HG03095 (cell line): Measurements from ENCODE around the gene C1orf159.

Source experiments
- ATAC-seq: cut with Tn5 transposase; IDR thresholded peaks from one replicate; pipeline ENCODE4 v1.9.1; 2021; ENCODE audit warnings: moderate library complexity; ENCODE audit not compliant: unreplicated experiment

C1orf159 gene

DNA sequence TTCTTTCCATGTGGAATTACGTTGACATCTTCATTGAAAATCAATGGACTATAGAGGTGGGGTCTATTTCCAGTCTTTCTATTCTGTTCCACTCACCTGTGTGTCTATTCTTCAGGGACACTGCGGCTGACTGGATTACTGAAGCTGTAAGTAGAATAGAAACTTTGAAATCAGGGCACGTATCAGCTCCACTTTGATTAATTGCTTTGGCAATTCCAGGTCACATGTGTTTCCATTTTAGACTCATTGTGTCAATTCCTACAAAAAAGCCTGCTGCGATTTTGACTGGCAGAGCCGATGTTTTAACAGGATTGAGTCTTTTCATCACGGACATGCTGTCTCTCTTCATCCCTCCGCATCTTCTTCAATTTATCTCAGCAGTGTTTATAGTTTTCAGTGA, 20.9 kb downstream of the C1orf159 start:
- no peak for ATAC-seq

GRCh38 chr1:1093610-1093943, 22.3 kb downstream of the C1orf159 start:
- no peak for ATAC-seq

GRCh38 chr1:1092894-1093609, 22.8 kb downstream of the C1orf159 start:
- ATAC-seq, result no peak

DNA sequence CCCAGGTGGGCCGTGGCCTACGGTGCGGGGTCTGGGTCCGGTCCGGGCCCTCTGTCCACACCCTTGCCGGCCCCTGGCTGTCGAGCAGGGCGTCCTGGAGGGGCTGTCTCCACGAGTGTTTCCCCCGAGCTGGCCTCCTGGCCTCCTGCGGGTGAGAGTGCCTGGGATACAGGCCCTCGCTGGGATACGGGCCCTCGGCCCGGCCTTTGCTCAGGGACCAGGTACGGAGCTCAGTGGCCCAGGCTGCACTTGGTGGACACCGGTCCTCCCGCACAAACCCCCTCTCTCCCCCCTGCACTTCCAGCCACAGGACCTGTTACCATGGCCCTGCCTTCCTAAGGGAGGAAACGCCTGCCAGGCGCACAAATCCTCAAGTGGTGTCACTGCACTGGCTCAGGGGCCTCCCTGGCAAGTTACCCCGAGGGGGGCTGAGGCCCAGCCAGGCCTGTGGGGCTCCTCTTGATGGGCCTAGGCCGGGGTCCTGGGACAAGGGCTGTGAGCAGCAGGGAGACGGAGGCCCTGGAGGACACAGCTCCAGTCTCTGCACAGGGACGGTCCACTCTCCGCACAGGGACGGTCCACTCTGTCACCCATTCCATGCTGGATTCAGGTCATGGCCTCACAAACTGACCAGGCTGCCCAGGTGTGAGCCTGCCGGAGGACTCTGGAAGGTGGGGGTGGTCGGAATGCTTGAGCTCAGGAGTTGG, 23.6 kb downstream of the C1orf159 start:
- ATAC-seq, result no peak

GRCh38 chr1:1091344-1092148, 24.3 kb downstream of the C1orf159 start:
- no peak for ATAC-seq

DNA sequence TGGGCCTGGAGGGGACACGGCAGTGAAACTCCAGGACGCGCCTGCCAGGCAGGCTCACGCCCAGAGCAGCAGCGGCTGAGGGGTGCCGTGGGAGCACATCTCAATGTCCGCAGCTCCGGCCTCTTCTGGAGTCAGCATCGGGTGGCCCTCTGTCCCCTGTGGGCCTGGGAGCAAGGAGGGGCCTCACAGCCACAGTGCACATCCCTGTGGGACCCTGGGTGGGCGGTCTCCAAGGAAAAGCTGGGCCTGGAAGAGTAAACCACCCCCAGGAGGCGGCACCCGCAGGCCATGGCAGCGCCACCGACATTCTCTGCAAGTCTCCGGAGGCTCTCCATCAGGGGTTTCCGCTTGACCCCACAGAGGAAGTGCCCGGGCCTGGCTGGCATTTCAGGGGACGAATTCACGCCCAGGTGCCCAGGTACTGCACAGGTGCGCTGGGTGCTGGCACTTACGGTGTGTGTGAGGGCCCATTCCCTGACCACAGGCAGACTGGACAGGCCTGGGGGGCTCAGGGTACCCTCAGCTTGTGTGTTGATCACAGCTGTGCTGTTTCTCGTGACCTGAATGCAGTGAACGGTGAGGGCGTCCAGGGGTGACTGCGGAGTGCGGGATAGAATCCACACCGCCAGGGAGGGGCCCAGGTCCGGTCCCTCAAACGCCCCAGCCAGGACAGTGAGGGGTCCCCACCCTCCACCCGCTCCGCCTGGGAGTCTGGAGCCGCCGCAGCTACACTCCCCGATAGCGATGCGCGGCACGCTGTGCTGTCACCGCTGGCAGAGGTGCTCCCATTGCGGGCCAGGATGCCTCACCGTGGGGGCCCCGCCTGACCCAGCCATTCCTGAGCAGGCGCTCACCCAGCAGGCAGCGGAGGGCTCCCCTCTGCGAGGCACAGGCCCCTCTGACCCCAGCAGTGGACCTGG, 25.2 kb downstream of the C1orf159 start:
- no peak for ATAC-seq

- ATAC-seq, result no peak
These were observed 26.0 kb downstream of the C1orf159 start for GRCh38 chr1:1089731-1090423.

DNA sequence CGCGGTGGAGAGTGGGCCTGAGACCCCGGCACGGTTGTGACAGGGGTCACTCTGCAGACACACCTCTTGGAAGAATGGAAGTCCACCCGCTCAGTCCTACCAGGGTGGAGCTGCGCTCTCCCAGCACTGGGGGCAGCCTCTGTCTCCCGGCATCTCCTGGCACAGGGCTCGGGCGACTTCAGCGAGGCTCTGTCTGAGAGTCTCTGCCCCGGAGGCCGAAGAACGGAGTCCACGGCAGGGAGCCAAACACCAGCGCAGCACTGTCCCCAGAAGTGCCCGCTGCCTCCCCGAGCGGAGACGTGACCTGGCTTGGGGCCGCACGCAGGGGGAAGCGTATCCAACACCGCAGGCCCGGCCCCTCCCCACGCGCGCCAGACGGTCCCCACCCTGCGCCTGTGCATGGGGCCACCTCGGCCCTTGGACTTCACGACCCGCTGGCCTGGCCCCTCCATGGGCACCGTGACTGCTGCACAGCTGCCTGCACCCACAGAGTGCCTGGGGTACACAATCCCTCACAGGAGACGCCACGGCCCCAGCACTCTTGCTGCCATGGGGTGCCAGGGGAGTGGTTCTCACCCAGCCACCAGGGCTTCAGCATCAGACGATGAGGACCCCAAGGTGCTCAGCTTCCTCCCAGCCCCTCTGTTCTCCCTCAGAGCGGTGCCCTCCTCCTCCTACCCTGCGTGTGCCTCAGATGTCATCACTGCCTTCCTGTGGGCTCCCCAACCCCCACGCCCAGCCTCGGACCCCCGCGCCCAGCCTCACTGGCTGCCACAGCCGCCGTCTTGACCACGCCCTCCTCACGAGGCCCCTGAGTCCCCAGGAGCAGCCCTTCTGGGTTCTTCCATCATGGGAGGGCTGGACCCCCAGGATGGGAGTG, 26.8 kb downstream of the C1orf159 start:
- ATAC-seq, result no peak

GRCh38 chr1:1088029-1088800, 27.7 kb downstream of the C1orf159 start:
- ATAC-seq, result no peak

DNA sequence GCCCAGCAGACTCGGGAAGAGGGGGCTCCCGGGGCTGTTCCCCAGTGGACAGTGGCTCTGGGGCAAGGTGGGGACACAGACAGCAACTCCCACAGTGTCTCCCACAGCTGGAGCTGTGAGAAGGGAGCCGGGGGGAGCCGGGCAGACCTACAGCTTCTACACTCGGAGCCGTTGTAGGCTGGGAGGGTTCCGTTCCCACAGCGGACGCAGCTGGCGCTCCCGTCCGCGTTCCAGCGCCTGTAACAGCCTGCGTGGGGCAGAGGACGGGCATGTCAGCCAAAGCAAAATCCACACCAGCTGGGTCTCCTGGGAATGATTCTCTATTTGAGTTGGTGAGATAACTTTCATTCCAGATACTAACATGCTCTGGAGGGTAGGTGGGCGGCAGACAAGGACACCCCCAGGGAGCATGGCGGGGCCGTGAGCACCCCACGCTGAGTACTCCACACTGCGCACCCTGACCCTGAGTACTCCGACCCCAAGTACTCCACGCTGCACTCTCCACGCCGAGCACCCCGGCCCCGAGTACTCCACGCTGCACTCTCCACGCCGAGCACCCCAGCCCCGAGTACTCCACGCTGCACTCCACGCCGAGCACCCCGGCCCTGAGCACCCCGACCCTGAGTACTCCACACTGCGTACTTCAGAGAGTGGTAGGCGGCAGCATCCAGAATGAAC, 28.4 kb downstream of the C1orf159 start:
- no peak for ATAC-seq

GRCh38 chr1:1086911-1087341, 29.0 kb downstream of the C1orf159 start:
- no peak for ATAC-seq

GRCh38 chr1:1085911-1086841, 29.7 kb downstream of the C1orf159 start:
- no peak for ATAC-seq

DNA sequence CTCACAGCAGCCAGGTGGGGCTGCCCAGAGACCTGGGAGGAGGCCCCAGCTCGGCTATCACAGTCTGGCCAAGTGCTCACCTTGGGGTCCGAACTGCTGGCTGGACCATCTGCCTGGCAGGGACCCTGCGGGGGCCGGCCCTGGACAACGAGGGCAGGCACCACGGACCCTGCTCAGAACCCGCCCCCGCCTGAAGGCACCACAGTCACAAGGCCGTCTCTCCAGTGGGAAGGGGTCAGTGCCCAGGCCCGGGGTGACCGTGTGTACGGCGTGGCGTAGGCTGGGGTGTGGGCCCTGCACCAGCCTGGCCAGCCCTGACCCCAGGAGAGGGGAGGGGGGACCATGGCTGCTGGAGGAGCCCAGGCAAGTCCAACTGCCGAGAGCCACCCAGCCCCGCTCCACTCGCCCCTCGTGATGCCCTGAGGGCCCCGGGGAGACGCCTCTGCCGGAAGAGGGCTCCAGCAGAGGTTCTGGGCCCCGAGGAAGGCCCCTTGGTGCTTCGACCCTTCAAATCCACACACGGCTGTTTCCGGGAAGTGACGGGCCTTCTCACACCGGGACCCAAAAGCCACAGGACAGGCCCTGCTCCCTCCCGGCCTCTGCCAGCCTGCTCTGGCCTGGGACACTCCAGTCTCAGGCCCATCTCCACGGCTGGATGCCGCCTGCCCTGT, 30.6 kb downstream of the C1orf159 start:
- no peak for ATAC-seq

DNA sequence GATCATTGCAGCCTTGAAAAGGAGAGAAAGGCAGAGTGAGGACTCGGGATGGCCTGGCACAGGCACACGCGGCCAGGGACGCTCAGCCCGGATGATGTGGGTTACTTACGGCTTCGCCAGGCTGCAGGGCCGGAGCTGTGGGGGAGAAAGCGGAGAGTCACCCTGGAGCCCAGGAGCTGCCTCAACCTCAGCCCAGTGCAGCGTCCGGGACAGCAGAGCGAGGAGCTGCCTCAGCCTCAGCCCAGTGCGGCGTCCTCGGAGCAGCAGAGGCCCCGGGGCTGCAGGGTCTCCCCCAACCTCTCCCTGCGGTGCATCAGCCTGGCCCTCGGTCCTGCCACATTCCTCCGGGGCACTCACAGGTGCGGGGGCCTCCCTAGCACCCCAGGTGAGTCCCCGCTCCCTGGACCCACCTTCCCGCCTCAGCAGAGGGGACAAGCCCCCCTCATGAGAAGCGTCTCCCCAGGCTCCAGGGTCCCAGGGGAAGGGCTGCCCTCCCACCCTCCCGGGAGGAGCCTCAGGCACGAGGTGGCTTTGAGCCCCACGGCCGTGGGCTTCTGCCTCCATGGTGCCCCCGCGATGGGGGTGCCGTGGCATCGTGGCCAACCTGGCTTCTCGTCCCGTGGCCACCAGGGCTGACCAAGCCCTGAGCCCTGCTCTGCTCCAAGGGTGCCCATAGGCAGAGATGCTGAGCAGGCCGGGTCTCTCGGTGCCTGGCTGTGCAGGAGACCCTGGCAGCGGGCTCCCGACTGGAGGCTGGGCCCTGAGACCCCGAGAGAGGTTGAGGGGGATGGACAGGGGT, 31.3 kb downstream of the C1orf159 start:
- no peak for ATAC-seq
